HG02798 (cell line): ENCODE data around the gene RPL41.
A peak's percentile ranks its signal among the peaks of the same experiment; 100 is the strongest.
"Not testable (repeated sequence)": the region's sequence is repeated elsewhere in the genome, so short reads cannot be mapped to it uniquely, and the experiment has no call there.

ENCODE experiments used
- ATAC-seq: cut with Tn5 transposase; IDR thresholded peaks from one replicate; pipeline ENCODE4 v1.9.1; 2021; ENCODE audit warnings: mild to moderate bottlenecking; ENCODE audit not compliant: unreplicated experiment, poor library complexity

Gene RPL41

DNA sequence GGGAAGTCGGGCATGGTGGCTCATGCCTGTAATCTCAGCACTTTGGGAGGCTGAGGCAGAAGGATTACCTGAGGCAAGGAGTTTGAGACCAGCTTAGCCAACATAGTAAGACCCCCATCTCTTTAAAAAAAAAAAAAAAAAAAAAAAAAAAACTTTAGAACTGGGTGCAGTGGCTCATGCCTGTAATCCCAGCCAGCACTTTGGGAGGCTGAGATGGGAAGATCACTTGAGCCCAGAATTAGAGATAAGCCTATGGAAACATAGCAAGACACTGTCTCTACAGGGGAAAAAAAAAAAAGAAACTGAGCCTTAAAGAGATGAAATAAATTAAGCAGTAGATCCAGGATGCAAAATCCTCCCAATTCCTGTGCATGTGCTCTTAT is 13.8 kb upstream of the RPL41 start:
- ATAC-seq: no peak

- ATAC-seq: no peak
These were observed 13.2 kb upstream of the RPL41 start for GRCh38 chr12:56103066-56103711.

- no peak for ATAC-seq
These were observed 12.7 kb upstream of the RPL41 start for GRCh38 chr12:56103823-56104108.

DNA sequence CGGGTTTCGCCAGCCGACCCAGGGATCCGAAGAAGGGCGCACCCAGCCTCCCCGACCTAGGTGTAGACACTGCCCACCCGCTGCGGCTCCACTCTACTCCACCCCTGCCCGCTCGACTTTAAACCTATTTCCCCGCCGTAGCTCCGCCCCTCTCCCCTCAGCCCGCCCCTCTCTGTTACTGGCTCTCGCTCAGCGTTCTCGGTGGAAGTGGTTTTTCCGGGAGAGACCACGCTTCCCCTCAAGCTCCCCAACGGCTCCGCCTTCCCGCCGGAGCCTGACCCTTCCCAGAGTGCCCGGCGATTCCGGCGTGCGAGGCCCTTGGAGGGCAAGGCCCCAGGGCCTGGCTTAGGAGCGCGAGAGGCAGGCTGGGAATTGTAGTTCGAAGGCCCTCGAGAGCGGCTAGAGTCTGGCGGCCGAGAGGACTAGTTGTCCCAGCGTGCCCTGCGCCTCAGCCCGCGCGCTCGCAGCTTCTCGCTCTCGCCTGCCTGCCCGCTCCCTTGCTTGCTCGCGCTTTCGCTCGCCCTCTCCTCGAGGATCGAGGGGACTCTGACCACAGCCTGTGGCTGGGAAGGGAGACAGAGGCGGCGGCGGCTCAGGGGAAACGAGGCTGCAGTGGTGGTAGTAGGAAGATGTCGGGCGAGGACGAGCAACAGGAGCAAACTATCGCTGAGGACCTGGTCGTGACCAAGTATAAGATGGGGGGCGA is 12.2 kb upstream of the RPL41 start, which contains the start of gene PA2G4:
TSS of gene PA2G4 (plus strand) at position 451 of the 706 bp plus-strand sequence. CDS start at position 630, 179 bp downstream.
- peak; percentile 93 for ATAC-seq

DNA sequence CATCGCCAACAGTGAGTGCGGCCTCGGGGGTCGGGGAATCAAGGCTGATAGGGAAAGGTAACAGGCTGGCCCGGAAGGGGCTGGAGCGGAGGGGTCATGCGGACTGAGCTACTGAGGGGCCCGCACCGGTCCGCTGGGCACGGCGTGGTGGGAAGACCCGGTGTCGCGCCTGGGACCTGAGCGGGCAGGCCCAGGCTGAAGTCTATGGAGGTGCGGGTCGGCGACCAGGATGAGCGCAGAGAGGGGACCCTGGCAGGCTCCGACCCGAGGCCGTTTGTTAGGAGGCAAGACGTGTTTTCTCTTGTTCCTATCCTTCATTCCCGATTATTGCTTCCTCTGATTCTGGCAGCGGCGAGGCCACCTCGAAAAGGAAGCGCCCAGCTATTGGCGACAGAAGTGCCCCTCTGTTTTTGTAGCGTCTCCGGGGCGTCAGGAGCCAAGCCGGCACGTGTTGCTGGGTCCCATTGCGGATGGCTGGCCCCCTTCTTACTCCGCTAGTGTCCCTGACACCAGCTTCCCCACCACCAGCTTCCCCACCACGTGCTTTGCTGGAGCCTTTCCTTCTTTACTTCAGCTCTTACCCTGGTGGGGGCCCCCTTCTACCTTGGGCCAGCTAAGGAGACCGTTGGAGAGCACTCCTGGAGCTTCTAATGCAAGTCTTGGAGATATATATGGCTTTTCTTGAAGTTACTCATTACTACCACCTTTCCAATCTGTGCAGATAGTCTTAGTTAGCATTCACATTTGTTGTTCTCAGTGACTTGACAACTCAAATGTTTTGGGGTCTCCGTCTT is 11.4 kb upstream of the RPL41 start:
- ATAC-seq: peak; percentile 11

DNA sequence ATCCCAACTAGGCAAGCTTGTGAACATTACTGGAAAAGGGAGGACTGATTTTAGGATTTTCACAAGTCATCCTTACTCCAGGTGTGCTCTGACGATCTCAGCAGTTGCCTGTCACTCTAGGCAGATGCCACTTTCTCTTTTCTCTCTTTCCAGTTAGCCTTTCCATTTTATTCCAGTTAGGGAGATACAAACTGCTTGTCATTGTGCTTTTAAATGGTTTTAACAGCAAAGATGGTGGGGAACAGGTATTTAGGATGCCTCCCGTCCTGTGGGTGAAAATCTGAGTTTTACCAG is 10.9 kb upstream of the RPL41 start:
- no peak for ATAC-seq

DNA sequence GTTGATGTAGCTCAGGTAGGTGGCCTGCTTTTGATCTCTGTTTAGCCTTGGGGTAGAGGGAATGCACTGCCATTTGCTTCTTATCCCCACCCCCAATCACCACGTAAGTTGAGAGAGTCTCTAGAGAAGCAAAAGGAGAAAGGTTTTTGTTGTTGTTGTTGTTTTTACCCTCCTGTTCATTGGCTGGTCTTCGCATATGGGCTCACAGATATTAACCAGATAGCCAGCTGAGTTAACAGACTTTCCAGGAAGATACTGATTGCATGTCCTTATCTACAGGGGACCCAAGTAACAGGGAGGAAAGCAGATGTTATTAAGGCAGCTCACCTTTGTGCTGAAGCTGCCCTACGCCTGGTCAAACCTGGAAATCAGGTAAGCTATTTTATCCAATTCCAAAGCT is 9.2 kb upstream of the RPL41 start:
- ATAC-seq: no peak

DNA sequence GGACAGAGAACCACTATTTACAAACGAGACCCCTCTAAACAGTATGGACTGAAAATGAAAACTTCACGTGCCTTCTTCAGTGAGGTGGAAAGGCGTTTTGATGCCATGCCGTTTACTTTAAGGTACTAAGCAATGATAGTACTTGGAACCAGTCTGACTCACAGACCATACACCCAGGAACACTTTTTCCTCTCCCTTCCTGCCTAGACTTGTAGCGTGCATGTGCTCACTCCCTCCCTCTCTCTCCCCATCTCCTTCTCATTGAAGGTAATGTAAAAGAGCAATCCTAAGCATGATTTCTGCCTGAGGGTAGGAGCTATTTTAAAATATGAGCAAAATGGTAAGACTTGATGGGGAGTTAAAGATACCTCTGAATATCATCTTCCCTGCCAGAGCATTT is 5.9 kb upstream of the RPL41 start:
- ATAC-seq: no peak

DNA sequence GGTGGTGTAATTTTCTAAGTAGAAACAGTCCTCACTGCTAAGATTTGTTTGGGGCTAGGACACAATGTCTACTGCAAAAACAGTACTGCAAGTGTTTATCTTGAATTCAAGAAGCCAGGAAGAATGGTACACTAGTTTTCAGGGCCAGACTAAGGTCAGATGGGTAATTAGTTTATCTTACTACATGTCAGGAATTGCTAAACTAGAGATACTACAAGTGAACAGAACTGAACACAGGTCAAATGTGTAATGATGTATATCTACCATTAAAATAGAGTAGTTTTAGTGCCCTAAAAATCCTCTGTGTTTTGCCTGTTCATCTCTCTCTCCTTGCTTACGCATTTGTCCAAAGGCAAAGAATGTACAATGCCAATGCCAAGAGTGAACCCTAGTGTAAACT is 2.3 kb upstream of the RPL41 start:
- no peak for ATAC-seq

DNA sequence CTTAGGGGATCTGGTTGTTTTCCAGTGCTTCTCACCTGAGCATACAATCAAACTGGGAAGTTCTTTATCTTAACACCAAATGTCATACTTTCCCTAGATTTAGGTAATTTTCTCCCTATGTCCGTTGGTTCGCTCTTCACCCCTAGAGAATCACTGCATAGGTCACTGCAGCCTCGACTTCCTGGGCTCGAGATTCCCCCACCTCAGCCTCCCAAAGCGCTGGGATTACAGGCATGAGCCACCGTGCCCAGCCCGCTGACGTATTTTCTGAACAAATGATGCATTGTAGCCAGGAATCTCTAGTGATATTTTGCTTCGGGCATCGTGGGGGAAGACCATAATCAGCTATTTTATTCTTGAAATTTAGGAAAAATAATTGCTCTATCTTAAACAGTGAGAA is 1.1 kb upstream of the RPL41 start:
- no peak for ATAC-seq

DNA sequence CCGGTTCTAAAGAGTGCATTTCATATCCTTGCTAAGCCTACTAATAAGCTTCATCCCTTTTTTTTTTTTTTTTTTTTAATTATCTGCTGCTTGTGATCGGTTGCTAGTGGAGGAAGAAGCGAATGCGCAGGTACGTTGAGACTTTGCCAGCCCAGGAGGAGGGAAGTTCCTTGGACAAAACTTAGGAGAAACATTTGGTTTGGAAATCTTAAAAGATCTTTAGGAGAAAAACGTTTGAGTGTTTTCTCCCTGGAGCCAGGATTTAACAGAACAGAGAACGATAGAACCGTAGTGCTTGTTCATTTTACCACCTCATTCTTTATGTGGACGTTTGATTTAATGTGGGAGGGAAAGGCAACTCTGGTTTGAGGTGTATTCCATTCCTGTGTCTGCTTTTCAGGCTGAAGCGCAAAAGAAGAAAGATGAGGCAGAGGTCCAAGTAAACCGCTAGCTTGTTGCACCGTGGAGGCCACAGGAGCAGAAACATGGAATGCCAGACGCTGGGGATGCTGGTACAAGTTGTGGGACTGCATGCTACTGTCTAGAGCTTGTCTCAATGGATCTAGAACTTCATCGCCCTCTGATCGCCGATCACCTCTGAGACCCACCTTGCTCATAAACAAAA is 761 bp downstream of the RPL41 start:
- ATAC-seq: not testable (repeated sequence)

GRCh38 chr12:56117778-56118687 is 1.6 kb downstream of the RPL41 start, which contains the start of gene ZC3H10:
TSS of gene ZC3H10 (plus strand) at chr12:56118266. CDS start at chr12:56120563, 2,297 bp downstream.
- ATAC-seq: peak; percentile 83

- peak; percentile 1 for ATAC-seq
These were observed 2.4 kb downstream of the RPL41 start for GRCh38 chr12:56118688-56119357.

- no peak for ATAC-seq
These were observed 2.9 kb downstream of the RPL41 start for GRCh38 chr12:56119361-56119796.

GRCh38 chr12:56120158-56120846 is 3.9 kb downstream of the RPL41 start:
- no peak for ATAC-seq

GRCh38 chr12:56121204-56121870 is 4.9 kb downstream of the RPL41 start:
- no peak for ATAC-seq

GRCh38 chr12:56122637-56123036 is 6.2 kb downstream of the RPL41 start:
- ATAC-seq: no peak

- no peak for ATAC-seq
These were observed 7.7 kb downstream of the RPL41 start for GRCh38 chr12:56124133-56124532.
